HG03378 (cell line): ENCODE data around the gene TP53.

Source experiments
- ATAC-seq: cut with Tn5 transposase; IDR thresholded peaks from one replicate; pipeline ENCODE4 v1.9.1; 2021; ENCODE audit warnings: mild to moderate bottlenecking, moderate library complexity; ENCODE audit not compliant: unreplicated experiment

Gene TP53

DNA sequence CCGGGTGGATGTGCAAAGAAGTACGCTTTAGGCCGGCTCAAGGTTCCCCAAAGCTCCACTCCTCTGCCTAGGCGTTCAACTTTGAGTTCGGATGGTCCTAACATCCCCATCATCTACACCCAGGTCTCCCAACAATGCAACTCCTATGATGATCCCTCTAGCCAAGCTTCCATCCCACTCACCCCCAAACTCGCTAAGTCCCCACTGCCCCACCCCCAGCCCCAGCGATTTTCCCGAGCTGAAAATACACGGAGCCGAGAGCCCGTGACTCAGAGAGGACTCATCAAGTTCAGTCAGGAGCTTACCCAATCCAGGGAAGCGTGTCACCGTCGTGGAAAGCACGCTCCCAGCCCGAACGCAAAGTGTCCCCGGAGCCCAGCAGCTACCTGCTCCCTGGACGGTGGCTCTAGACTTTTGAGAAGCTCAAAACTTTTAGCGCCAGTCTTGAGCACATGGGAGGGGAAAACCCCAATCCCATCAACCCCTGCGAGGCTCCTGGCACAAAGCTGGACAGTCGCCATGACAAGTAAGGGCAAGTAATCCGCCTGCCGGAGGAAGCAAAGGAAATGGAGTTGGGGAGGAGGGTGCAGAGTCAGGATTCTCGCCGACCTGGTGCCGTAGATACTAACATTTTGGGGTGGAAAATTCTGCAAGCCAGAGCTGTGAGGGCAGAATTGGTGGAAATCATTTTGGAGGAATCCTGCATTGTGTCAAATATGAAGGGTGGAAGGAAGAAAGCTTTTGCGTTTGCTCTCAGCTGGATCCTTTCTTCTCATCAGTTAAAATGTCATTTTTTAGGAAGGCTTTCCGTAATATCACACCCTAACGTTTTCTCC is at the start of gene TP53:
TP53 (minus strand) TSS at position 419 of the 836 bp plus-strand sequence. CDS start 10,896 bp downstream, outside the sequence.
- ATAC-seq: no peak

DNA sequence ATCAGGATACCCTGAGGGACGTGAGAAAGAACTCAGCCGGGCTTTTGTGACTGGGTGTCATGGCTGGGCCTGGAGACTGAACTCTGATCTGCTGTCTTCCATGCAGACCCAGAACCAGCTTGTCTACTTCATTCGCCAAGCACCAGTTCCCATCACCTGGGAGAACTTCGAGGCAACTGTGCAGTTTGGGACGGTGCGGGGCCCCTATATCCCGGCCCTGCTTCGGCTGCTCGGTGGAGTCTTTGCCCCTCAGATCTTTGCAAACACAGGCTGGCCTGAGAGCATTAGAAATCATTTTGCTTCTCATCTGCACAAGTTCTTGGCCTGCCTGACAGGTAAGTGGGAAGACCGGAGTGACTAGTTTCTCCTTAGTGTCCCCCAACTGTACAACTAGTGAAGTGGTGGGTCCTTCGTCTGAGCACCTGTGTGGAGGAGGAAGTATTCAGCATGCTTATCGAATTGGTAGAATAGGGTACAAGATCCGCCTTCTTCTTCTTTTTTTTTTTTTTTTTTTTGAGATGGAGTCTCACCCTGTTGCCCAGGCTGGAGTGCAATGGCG is 45.8 kb upstream of the TP53 start:
- no peak for ATAC-seq

DNA sequence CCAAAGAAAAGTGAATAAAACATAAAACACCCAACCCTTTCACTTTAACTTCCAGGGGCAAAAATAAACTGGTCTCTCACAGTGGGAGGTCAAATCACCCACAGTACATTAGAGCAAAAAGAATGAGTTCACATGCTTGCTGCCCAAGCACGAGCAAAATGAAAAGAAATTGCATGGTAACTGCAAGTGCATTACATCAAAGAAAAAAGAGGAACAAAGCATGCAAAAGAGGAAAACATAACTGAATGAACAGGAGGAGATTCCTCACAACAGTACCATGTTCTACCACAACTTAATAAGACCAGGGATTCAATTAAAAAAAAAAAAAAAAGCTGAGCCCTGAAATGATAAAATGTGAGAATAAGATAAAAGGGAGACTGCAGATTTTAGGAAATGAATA is 42.5 kb upstream of the TP53 start:
- ATAC-seq: no peak

DNA sequence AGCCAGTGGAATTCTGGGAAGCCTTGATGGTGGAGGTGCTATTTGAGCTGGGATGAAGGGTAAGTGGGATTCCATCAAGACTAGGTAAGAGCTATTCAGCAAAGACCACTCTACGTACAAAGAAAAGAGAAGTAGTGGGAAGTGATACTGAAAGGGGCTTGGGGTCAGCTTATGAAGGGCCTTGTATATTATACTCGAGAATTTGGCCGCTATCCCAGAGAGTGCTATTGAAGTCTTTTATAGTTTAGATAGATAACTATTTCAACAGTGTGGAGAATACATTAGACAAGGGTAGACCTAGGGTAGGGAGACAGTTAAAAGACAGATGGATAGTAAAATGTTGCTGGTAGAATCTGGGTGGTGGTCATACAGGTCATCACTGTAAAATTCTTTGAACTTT is 40.6 kb upstream of the TP53 start:
- no peak for ATAC-seq

DNA sequence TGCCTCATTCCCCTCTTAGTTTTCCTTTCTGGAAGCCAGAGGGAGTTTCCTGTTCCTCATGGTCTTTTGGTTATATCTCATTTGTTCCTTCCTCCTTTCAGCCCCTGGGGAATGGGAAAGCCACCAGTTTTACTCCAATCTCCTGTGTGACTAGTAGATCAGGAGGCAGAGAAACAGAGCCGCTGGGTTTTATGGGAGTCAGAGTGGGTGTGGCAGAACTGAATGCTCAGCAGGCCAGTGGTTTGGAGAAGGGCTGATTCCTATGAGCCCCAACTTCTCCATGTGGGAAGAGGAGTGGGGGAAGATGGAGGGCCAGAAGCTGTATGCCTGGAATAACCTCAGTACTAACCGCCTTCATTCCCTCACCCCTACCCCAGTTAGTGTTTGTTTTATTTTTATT is 34.3 kb upstream of the TP53 start:
- ATAC-seq: no peak

DNA sequence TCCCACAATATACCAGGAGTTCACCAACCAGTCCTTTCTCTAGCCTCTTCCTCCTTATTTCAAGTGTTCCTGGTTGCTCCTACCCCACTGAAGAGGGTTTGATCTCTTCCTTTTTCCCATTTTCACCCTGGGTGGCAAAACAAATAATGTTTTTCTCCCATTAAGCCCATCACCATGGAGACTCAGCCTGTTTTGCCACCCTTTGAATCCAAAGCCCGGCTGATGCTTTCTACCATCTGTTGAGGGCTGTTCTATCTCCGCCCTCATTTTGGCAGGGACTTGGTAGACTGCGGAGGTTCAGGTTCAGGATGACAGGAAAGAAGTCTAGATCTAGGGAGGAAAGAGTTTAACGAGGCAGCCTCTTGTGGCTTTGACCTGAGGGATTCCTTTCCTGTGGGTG is 32.8 kb upstream of the TP53 start:
- no peak for ATAC-seq

DNA sequence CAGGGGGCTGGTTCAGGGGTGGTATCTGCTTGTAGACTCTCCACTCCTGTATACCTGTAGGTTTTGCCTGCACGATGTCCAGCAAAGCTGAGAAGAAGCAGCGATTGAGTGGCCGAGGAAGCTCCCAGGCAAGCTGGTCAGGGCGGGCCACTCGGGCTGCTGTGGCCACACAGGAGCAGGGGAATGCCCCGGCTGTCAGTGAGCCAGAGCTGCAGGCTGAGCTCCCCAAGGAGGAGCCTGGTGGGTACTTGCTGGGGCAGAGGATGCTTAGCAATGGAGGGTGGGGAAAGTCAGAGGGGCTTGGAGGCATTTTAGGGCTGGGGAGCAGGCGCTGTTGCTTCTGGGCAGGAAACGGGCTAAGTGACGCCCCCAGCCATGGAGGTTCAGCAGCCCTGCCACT is 32.4 kb upstream of the TP53 start:
- no peak for ATAC-seq

DNA sequence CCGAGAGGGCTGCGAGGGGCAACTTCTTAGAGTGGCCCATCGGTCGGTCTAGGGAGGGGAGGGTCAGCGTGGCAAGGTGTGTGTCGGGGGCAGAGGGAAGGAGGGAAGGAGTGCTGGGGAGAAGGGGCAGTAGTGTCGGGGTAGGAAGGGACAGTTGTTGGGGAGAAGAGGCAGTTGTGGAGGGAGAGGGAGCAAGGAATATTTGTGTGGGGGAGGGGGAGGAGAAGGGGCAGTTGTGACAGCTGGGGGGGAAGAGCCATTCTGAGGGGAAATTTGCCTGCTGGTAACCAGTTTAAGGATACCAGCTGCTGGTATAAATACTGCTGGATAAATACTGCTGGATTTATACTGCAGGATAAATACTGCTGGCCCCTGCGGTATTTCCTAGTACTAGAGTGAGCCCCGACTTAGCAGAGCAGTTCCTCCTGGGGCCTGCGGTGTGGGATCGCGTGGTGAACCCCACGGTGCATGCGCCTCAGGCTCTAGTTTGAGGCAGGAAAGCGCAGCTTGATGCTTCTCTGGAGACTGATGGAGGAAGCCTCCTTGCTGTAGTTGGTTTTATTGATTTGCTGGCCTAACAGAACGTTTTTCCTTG is 30.6 kb upstream of the TP53 start:
- ATAC-seq: no peak

DNA sequence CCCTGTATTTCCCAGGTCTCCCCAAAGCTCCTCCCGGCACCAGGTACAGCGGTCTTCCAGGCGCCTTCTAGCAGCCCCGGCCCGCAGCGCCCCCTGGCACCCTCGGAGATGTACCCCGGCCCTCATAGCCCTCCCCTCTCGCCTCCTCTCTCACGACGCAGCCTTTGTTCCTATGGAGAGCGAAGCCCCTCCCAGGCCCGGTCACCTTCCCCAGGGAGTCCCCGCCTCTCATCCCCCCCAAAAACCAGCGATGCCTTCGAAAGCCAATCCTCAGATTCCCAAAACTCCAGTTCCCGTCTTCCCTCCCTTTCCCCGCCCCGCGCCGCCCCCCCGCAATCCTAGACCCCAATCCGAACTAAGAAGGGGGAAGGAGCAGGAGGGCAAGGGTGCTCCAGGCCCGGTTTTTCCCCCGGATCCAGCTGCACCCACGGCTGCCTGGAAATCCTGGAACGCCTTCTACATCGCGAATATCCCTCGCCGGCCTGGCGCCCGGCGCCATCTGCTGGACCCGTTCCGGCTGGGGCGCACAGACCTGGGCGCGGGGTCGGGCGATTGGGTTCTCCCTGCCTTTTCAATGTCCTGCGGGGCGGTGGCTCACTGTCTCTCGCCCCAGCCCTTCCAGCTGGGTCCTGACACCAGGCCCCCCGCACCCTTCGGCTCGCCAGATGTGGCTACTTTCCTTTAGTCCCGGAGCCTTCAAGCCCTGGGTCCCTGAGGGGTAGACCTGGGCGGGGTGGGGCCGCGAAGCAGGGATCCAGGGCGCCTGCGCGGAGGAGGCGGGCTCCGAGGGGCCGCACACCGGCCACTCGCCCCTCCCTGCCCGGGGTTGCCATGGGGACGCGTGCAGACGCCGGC is 29.8 kb upstream of the TP53 start, which contains the start of gene DNAH2:
DNAH2 (plus strand) TSS at position 844 of the 855 bp plus-strand sequence. CDS start 1,991 bp downstream, outside the sequence.
- ATAC-seq: no peak

DNA sequence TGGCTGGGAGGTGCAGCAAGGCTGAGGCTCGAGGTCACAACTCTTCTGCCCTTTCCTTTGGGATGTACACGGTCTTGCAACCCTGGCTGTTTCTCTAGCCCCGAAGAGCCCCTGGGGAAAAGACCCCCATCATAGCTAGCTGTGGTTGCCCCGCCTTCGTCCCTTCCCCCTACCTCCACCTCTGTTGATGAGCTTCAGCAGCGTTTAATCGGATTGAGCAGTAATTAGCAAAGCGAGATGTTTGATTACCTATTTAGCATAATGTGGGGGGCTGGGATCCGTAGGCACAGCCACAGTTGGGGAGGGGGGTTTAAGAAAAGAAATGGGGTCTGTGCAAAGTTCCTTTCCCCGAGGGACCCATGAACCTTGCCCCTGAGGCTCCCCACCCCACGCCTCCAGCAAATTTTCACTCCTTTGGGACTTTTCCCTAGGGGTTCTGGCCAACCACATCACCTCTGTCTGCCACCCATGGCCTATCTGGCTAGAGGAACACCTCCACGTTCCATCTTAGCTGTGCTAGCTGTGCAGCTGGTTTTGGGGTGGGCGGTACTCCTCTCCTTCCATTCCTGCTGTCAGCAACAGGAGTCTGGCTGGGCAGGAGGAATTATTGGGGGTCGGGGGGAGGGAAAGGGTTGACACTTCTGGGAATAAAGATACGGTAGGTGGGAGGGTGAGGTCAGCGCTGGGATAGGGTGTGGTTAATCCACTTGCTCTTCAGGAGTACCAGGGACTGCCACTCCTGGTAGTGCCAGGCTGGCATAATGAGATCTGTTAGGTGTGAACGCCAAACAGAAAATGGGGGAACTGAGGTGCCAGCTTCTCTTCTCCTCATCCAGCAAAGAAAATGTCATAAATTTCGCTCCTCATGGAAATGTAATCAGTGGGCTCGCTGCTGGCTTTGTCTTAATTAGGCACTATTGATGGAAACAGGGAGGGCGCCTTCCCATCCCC is 28.9 kb upstream of the TP53 start:
- ATAC-seq: no peak

DNA sequence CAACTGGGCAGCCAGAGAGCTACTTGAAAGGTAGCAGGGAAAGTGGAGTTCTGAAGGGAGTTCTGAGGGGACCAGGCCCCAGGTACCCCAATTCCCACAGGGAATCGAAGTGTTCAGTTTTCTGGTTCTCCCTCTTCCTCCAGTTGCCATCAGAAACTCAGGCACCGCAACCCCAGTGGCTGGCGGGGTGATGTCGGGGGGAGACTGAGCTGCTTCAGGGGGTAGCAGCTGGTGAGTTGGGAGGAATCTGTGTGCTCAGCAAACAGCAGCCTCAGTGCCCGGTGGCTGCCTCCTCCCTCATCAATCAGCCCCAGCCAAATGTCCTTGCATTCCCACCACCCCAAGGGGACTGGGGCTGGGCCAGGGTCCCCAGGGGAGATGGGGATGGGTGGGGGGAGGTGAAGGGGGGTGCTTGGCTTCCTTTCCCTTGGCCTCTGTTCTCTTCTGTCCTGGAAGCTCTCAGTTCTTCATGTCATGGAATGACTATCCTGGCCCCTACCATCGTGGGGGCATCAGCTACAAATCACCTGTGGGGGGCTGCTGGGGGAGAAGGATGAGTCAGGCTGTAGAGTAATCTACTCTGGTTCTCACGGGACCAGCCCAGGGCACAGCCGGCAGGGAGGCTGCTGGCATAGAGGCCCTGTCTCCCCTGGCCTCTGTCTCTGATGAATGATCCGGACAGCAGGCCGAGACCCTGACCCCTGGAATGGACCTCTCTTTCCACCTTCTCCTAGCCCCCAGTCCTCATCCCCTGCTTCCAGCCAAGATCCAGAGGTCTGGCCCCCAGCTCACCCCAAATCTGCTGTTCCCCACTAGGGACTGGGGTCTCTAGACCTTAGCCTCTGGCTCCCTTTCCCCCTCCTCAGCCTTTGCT is 27.7 kb upstream of the TP53 start:
- no peak for ATAC-seq

DNA sequence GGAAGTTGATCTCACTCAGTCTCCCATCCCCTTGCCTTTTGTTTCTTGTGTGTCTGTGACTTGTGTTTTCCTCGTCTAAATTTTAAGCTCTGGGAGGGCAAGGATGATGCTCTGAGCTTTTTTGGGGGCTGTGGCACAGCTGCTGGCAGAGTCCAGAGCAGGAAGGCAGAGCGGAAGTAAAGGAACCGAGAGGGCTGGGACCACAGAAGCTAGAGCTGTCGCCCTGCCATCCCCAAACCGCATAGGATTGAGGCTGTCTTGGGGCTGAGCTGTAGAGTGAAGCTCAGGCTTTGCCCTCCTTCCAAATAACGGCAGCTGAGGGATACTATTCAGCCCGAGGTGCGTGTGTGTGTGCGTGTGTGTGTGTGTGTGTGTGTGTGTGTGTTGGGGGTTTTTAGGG is 26.5 kb upstream of the TP53 start:
- ATAC-seq: no peak

DNA sequence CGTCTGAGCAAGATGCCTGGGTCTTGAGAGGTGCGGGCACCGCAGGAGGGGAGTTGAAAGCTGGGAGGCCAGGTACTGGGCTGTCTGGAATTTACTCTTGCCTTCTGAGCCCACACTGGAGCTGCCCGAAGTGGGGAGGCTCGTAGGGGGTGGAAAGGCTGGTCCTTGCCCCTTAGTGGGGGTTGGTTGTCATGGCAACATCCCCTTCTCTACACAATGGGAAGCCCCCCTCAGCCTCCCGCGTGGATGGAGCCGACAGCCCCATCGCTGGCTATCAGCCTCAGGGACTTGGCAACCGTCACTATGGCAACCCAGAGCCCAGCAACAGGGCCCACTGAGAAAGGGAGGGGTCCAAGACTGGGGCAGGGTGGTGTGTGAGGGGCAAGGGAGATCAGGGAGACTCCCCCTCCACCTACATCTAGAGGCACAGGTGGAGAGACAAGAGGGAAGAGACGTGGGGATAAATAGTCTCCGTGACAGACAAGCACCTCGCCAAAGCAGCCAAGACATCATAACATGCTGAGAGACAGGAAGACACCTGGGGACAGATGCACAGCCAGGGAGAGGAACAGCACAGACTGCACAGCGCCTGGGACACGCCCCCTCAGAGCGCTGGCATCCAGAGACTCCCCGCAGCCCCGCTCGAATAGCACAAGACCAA is 25.0 kb upstream of the TP53 start:
- ATAC-seq: no peak

DNA sequence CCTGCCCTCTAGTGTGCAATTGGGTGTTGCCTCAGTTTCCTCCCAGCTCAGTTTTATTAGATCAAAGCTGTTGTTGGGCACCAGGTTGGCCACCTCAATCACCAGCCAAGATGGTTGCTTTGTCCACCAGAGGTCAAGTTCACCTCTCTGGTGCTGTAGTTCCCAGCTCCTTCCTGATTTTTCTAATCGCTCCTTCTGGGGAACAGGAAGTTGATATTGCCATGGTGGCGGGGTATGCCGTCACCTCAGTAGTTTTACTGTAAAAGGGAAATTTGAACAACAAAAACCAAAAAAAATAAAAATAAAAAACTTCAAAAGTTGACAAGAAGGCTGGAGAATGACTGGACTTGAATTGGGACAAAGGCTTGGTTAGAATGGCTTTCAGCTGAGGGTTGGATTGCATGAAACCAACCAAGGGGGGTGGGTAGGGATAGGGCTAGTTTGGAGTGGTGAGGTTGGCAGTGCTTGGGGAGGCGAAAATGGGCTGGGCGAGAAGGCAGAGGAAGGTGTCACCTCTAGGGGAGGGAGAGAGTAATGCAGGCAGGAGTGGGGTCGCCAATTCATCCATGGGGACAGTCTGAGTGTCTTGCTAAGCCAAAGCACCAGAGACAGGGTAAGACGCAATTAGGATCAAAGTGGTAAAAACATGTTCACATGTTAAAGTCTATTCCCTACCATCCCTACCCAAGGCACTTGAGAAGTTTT is 23.9 kb upstream of the TP53 start:
- ATAC-seq: no peak

DNA sequence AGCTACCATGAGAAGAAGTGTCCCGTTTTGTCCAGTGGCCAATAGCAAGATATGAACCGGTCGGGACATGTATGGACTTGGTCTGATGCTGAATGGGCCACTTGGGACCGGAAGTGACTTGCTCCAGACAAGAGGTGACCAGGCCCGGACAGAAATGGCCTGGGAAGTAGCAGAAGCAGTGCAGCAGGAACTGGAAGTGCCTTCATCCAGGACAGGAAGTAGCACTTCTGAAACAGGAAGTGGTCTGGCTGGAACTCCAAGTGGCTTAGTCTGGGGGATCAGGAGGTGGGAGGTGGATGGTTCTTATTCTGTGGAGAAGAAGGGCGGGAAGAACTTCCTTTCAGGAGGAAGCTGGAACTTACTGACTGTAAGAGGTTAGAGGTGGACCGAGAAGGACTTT is 23.0 kb upstream of the TP53 start:
- no peak for ATAC-seq

DNA sequence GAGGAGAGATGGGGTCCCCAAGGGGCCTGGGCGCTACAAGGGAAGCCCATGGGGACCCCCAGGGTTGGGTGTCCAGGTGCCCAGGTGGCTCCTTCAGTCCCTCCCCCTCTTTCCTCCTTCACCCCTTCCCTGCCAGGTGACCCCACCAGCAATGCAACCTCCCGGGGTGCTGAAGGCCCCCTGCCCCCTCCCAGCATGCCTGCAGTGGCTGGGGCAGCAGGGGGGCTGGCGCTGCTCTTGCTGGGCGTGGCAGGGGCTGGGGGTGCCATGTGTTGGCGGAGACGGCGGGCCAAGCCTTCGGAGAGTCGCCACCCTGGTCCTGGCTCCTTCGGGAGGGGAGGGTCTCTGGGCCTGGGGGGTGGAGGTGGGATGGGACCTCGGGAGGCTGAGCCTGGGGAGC is 21.7 kb upstream of the TP53 start:
- no peak for ATAC-seq

DNA sequence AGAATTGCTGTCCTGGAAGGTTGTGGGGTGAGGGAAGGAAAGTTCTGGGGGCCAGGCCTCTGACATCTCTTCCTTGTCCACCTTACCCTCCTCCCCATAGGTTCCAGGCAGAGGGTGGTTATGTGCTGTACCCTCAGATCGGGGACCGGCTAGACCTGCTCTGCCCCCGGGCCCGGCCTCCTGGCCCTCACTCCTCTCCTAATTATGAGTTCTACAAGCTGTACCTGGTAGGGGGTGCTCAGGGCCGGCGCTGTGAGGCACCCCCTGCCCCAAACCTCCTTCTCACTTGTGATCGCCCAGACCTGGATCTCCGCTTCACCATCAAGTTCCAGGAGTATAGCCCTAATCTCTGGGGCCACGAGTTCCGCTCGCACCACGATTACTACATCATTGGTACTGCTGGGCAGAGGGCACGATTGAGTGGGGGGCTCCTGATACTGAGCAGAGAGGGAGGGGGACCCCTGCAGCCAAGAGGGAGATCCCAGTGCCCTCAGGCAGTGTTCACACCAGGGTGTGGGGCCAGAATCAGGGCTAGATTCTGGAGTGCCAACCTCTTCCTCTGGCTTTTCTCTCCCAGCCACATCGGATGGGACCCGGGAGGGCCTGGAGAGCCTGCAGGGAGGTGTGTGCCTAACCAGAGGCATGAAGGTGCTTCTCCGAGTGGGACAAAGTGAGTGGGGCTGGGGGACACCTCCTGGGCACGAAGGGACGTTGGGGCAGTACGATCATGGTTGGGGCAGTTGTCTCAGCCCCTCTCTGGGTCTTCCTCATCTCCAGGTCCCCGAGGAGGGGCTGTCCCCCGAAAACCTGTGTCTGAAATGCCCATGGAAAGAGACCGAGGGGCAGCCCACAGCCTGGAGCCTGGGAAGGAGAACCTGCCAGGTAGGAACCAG is 20.8 kb upstream of the TP53 start:
- no peak for ATAC-seq
